Smooth muscle cell (in vitro differentiated cells): ENCODE results near the gene ITPRID1. TPM values are rescaled to one million over a fixed set of nuclear protein-coding genes. Genes with fewer than 3 reads are reported as not detected.

Experiments
- DNase-seq: peaks from one replicate; lab custom pipeline; 2025; ENCODE audit not compliant: unreplicated experiment; lab: John Stamatoyannopoulos, UW
- H2AFZ ChIP-seq: fragments of 200-600 bp; sonication (generic); 2 replicates; pipeline ENCODE4 v1.6.0; 2016; ENCODE audit warnings: antibody characterized with exemption, low read depth, mild to moderate bottlenecking
- H3F3A ChIP-seq: fragments of 200-600 bp; sonication (generic); 2 replicates; pipeline ENCODE4 v1.6.0; 2017; ENCODE audit warnings: antibody characterized with exemption, low read depth
- H3K27ac ChIP-seq: fragments of 200-600 bp; sonication (generic); 2 replicates; pipeline ENCODE4 v1.5.1; 2016; ENCODE audit warnings: low read depth, mild to moderate bottlenecking
- H3K27me3 ChIP-seq: fragments of 200-600 bp; sonication (generic); 2 replicates; pipeline ENCODE4 v1.6.1; 2016; ENCODE audit warnings: low read depth, mild to moderate bottlenecking
- H3K36me3 ChIP-seq: fragments of 200-600 bp; sonication (generic); 2 replicates; pipeline ENCODE4 v1.5.1; 2016; ENCODE audit warnings: low read depth
- H3K4me1 ChIP-seq: fragments of 200-600 bp; sonication (generic); 2 replicates; pipeline ENCODE4 v1.5.1; 2016; ENCODE audit warnings: low read depth
- H3K4me2 ChIP-seq: fragments of 200-600 bp; sonication (generic); 2 replicates; pipeline ENCODE4 v1.6.0; 2016; ENCODE audit warnings: mild to moderate bottlenecking
- H3K4me3 ChIP-seq: fragments of 200-600 bp; sonication (generic); 2 replicates; pipeline ENCODE4 v1.5.1; 2016; ENCODE audit warnings: mild to moderate bottlenecking
- H3K79me2 ChIP-seq: fragments of 200-600 bp; sonication (generic); 2 replicates; pipeline ENCODE4 v1.6.0; 2016; ENCODE audit warnings: low read depth, mild to moderate bottlenecking
- H3K9ac ChIP-seq: fragments of 200-600 bp; sonication (generic); 2 replicates; pipeline ENCODE4 v1.6.0; 2016; ENCODE audit warnings: low read depth
- H3K9me3 ChIP-seq: fragments of 200-600 bp; sonication (generic); replicated peaks from 2 replicates; pipeline ENCODE4 v1.5.1; 2016; ENCODE audit warnings: low read depth
- H4K20me1 ChIP-seq: fragments of 200-600 bp; sonication (generic); 2 replicates; pipeline ENCODE4 v1.6.0; 2016; ENCODE audit warnings: low read depth
- WGBS: methylation state at CpG from one replicate; pipeline ENCODE4 v1.1.7; 2016; ENCODE audit warnings: low lambda C conversion rate; 5-methylcytosine and 5-hydroxymethylcytosine counted together
- polyA plus RNA-seq: library from polyadenylated mRNA; unstranded; fragments of >200 nt; fragmentation: Nextera tagmentation; extraction: Ambion mirVana; gene quantifications from 2 replicates; pipeline ENCODE4 v1.2.1, GENCODE V29; 2016
- total RNA-seq: library from RNA; depleted of rRNA; stranded (reverse); fragments of >200 nt; gene quantifications from 2 replicates; pipeline ENCODE4 v1.2.3, GENCODE V29; 2014
- TF ChIP-seq, protein P1 (sequence below): fragments of 200-600 bp; sonication (generic); IDR thresholded peaks from 2 replicates; pipeline ENCODE4 v1.5.1; 2017; ENCODE audit warnings: borderline replicate concordance, mild to moderate bottlenecking, antibody characterized with exemption; ENCODE audit not compliant: insufficient read depth, poor library complexity, severe bottlenecking

The ITPRID1 gene
- total and polyA plus RNA-seq, 2 experiments from 2014 or later: not detected

DNA sequence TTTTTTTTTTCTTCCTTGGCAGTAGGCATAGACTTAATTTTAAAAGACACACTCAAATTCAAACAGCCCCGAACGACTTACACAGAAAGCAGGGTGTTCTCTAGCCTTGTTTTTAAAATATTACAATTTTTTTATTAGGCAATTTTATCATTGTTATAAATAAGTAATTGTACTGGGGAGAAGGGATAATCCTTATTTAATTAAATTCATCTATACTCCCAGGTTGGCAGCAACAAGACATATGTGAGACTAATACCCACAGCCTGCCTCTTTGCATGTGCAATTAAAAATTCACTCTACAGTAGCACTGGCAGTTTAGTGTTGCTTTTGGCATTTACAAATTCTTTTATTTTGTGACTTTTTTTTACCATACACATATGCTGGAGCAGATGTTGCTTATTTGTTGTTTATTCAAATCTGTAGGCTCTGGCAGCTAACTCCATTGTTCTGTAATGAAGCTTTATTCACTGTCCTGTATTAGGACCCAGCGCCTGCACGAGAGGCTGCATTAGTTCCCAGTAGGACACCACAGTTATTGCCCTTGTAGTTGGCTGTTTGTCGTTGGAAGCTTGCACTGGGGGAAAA, 88.2 kb downstream of the ITPRID1 start:
- Histone ChIP-seq H4K20me1 (no peaks in the 10 kb centered on the region), H2AFZ (no peak overlapping the region), H3K4me1 (no peaks in the 10 kb centered on the region), H3K9ac (no peak overlapping the region), H3K4me2 (no peak overlapping the region), H3K27me3 (peaks cover 14% of the 10 kb centered on the region), H3K79me2 (no peaks in the 10 kb centered on the region), H3K27ac (no peak overlapping the region), H3K9me3 (no peaks in the 10 kb centered on the region), H3K4me3 (no peak overlapping the region), H3K36me3 (no peaks in the 10 kb centered on the region), H3F3A (no peaks in the 10 kb centered on the region)
- no peak for DNase-seq
- 79% methylated on average over 5 of the region's 5 CpGs for WGBS
- TF ChIP-seq, protein P1, sequence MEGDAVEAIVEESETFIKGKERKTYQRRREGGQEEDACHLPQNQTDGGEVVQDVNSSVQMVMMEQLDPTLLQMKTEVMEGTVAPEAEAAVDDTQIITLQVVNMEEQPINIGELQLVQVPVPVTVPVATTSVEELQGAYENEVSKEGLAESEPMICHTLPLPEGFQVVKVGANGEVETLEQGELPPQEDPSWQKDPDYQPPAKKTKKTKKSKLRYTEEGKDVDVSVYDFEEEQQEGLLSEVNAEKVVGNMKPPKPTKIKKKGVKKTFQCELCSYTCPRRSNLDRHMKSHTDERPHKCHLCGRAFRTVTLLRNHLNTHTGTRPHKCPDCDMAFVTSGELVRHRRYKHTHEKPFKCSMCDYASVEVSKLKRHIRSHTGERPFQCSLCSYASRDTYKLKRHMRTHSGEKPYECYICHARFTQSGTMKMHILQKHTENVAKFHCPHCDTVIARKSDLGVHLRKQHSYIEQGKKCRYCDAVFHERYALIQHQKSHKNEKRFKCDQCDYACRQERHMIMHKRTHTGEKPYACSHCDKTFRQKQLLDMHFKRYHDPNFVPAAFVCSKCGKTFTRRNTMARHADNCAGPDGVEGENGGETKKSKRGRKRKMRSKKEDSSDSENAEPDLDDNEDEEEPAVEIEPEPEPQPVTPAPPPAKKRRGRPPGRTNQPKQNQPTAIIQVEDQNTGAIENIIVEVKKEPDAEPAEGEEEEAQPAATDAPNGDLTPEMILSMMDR: no peak

DNA sequence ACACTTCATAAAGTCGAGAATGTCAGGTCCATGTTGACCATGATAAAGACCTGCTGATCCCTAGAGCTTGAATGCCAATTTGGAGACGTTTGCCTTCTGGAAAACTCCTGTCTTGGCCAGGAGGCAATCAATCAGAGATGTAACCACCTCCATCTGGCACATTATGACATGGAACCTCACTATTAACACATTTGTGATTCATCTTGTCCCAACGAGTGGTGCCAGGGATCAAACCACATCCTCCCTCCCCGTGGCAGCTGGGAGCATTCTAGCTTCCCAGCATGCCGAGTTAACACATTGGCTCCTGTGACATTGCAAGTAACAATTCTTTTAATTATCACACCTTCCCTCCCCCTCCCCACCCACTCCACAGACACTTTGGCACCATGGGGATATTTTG, 89.2 kb downstream of the ITPRID1 start:
- TF ChIP-seq, protein P1: no peak
- no peak for DNase-seq
- H3K9me3 ChIP-seq: no peaks in the 10 kb centered on the region

DNA sequence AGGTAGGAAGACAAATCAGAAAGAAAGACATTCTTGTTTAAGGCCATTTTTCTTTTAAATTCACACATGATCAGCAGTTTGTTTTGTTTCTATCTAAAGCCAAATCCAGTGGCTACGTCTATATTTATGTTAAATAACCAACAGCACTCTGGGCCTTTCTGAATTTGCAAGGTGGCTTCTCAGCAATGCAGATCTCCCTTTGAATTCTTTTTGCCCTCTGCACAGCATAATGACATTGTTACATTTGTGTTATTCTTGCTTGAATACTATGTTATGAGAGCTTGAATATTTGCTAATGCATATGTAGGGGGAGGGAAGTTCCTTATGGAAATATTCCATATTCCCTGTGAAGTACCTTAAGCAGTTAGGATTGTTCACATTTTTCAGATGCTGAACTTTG, 99.7 kb downstream of the ITPRID1 start:
- no peak overlapping the region for H2AFZ ChIP-seq
- no peak overlapping the region for H3K4me3 ChIP-seq
- no peak for DNase-seq
- H3K9ac ChIP-seq: no peak overlapping the region
- no peaks in the 10 kb centered on the region for H3K79me2 ChIP-seq
- H3K27ac ChIP-seq: no peak overlapping the region
- no peaks in the 10 kb centered on the region for H3K9me3 ChIP-seq
- no peaks in the 10 kb centered on the region for H3K4me1 ChIP-seq
- H3F3A ChIP-seq: no peaks in the 10 kb centered on the region
- H4K20me1 ChIP-seq: no peaks in the 10 kb centered on the region
- no peak overlapping the region for H3K4me2 ChIP-seq
- H3K27me3 ChIP-seq: peaks cover 8% of the 10 kb centered on the region
- no peaks in the 10 kb centered on the region for H3K36me3 ChIP-seq
- TF ChIP-seq, protein P1: no peak
- whole genome bisulfite sequencing: 60% methylated on average over 1 of the region's 1 CpG

More for the DNA sequence above, 89.2 kb downstream of the ITPRID1 start:
- Histone ChIP-seq H3K36me3 (no peaks in the 10 kb centered on the region), H3K27me3 (peaks cover 16% of the 10 kb centered on the region), H3K27ac (no peak overlapping the region), H3K4me2 (no peak overlapping the region), H3K79me2 (no peaks in the 10 kb centered on the region), H2AFZ (no peak overlapping the region), H4K20me1 (no peaks in the 10 kb centered on the region), H3F3A (no peaks in the 10 kb centered on the region), H3K4me1 (no peaks in the 10 kb centered on the region), H3K9ac (no peak overlapping the region), H3K4me3 (no peak overlapping the region)
- WGBS: 68% methylated on average over 5 of the region's 5 CpGs

DNA sequence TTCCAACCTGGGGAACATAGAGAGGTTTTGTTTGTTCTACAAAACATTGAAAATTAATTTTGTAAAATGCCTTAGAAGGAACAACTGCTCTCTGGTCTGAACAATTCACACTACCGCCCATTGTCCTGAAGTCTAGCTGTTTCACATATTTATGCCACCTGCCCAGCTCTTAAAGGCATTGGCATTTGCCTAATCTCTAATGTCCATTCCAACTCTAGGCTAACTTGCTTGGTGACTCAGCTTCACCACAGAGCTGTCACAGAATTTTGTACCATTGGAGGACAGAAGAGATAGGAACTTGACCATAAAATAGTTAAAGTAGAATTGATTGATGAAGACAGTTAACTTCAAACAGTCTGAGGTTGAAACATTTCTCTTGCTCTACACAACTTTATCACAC, 119.6 kb downstream of the ITPRID1 start:
- no peaks in the 10 kb centered on the region for H3F3A ChIP-seq
- no peak overlapping the region for H3K4me2 ChIP-seq
- H3K4me1 ChIP-seq: no peaks in the 10 kb centered on the region
- H3K9me3 ChIP-seq: no peaks in the 10 kb centered on the region
- H3K4me3 ChIP-seq: no peak overlapping the region
- WGBS: 69% methylated on average over 1 of the region's 1 CpG
- H2AFZ ChIP-seq: no peak overlapping the region
- H4K20me1 ChIP-seq: no peaks in the 10 kb centered on the region
- H3K27ac ChIP-seq: no peak overlapping the region
- H3K27me3 ChIP-seq: peaks cover 12% of the 10 kb centered on the region
- no peak overlapping the region for H3K9ac ChIP-seq
- H3K36me3 ChIP-seq: no peaks in the 10 kb centered on the region
- TF ChIP-seq, protein P1: no peak
- no peaks in the 10 kb centered on the region for H3K79me2 ChIP-seq
- no peak for DNase-seq
